Cerebellar cortex (tissue), 1 donor: Measurements from ENCODE around the gene ITGB5.
"Not testable (repeated sequence)": the region's sequence is repeated elsewhere in the genome, so short reads cannot be mapped to it uniquely, and the experiment has no call there.

Experiments used
- DNase-seq: peaks from one replicate; pipeline ENCODE4 v3.0.0-alpha.2; 2015; ENCODE audit warnings: low spot score

The ITGB5 gene

DNA sequence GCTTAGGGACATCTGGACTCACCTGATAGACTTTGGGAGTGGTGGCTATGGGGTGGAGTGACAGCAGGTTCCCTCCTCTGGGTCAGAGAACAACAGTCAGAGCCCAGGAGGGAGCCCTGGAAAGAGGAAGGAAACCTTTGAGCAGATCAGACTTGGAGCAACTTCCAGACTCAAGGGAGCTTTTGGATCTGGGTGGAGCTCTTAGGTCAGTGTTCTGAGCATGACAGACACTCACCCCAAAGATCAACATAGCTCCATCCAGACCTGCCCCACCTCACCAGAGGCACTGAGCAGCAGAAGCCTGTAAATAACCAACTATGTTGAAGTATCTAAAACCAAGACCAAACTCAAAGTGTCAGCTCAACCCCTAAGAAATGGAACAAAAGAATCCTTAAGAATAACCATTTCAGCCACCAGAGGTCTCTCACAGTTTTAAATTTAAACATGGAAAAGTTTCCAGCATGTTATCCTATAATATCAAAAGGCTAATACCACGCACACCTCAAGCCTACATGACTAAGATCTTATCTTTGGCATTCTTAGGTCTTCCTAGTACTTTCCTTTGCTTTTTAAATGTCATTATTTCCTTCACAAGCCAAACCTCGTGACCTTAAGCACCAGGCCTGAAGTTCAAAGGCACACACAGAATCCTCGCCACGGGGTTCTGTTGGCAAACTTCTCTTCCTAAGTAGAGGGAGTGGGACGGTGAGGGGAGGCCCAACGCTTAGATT, 100.5 kb downstream of the ITGB5 start:
- no peak for DNase-seq

GRCh38 chr3:124785973-124786372, 101.2 kb downstream of the ITGB5 start:
- DNase-seq: no peak

GRCh38 chr3:124784686-124785382, 102.3 kb downstream of the ITGB5 start:
- no peak for DNase-seq

DNA sequence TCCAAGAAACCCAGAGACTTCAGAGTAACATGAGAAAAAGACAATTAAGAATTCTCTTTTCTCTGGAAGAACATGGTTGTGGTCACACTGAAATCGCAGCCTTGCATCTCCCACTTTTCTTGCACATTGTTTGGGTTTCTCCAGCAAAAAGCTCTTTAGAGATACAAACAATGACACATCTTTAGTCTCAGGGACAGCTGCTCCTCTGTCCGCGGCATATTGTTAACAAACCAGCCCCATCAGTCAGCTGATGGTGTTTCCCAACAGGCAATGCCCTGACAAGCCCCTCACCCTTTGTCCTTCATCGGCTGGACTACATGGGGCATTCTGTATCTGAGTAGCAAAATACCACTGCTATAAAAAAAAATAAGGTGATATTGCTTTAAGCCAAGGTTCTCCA, 103.5 kb downstream of the ITGB5 start:
- no peak for DNase-seq

DNA sequence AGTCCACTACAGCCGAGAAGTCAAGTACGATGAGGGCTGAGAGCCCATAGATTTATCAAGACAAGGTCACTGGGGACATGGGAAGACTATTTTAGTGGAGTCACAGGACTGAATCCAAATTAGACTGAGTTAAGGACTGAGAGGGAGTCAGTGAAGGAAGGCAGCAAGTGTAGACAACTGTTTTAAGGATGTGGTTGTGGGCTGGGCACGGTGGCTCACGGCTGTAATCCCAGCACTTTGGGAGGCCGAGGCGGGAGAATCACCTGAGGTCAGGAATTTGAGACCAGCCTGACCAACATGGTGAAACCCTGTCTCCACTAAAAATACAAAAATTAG, 104.8 kb downstream of the ITGB5 start:
- DNase-seq: not testable (repeated sequence)

- DNase-seq: no peak
Measured at GRCh38 chr3:124781476-124782376, 105.4 kb downstream of the ITGB5 start.

GRCh38 chr3:124780761-124781475, 106.2 kb downstream of the ITGB5 start:
- DNase-seq: peak; percentile 84

GRCh38 chr3:124780356-124780755, 106.8 kb downstream of the ITGB5 start:
- DNase-seq: peak; percentile 67

GRCh38 chr3:124779751-124780191, 107.4 kb downstream of the ITGB5 start:
- no peak for DNase-seq

DNA sequence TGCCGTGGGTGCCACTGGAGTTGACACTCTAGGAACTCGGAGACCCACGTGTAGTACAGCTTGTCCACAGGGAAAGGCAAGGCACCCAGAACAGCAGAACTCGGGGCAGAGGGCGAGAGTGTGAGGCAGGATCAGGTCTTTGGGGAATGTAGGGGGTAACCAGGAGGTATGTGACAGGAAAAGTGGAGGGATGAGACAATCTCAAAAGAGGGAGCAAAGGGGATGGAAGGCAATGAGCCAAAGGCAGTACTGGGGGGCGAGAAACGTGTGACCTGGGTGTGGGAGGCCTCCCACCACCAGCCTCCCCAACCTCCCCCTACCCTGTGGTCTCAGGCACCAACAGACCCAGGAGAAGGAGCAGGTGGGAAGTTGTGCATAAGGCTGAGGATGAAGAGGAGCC, 108.0 kb downstream of the ITGB5 start:
- DNase-seq: no peak

GRCh38 chr3:124777762-124778470, 109.2 kb downstream of the ITGB5 start:
- DNase-seq: no peak

GRCh38 chr3:124776856-124777255, 110.3 kb downstream of the ITGB5 start:
- no peak for DNase-seq

GRCh38 chr3:124775877-124776276, 111.3 kb downstream of the ITGB5 start:
- DNase-seq: peak; percentile 95

DNA sequence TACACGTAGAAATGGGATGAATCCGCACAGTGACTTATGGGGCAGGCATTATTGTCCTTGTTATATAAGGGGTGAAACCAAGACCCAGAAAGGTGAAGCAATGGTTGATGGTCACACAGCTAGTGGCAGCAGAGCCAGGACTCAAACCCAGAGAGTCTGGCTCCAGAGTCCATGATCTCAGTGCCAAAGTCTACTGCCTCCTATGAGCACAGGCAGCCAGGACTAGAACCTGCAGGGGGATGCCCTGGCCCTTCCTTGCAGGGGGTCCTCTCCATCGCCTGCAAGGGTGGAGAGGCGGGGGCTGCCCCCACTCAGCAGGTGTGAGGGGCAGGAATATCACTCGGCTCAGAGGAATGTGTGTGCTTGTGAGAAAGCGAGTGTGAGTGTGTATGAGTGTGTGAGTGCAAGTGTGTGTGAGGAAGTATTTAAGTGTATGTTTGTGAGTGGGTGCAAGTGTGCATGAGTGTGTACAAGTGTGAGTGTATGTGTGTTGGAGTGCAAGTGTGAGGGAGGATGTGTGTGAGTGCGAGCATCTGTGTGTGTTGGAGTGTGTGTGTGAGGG, 112.2 kb downstream of the ITGB5 start:
- DNase-seq: no peak

- DNase-seq: no peak
Measured at GRCh38 chr3:124774327-124774718, 112.8 kb downstream of the ITGB5 start.

GRCh38 chr3:124773351-124774326, 113.5 kb downstream of the ITGB5 start:
- DNase-seq: no peak

DNA sequence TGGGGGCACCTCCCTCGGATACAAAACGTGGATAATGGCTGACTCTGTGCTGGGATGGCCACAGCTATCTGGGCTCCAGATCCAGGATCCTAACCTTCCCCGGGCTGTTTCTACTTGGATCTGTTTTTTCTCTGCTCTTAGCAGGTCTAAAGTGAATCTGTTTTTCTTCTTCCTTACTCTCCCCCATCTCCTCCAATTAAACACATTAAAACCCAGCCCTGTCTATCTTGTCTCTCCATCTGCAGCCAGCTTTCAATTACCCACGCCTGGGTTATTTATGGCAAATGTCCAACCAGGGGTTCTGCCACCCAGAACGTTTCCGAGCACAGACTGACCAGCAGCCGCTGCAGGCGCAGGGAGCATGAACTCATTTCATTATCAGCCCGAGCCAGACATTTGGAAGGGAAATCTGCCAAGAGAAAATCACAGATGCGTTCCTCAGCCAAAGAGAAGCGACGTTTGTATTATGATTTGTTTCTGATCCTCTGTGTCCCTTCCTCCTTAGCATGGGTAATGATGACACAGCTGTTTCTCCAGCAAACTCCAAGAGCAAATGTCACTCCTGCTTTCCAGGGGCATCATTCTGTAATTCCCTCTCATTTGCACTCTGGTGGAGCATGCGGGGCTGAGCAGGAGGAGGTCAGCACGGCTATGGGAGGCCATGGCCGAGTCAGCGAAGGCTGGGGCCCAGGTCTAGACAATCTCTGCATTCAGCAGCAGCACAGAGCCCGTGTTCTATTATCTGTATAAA, 114.9 kb downstream of the ITGB5 start:
- peak; percentile 65 for DNase-seq

DNA sequence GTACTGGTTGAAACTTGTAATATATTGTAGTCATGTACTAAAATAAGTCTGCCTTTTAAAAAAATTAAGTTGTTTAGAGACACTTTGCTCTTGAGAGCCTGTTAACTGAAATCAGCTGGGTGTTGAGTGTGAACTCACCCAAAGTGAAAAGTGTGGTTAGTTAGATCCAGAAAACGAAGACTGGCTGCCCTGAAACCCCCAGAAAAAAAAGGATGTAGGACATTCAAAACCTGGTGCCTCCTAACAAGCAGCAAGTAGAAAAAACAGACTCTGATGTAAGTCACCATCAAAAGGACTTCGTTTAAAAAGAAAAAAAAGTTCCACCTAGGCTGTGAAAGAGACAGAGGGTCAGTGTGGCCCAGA, 116.1 kb downstream of the ITGB5 start:
- no peak for DNase-seq
